Right atrium auricular region (tissue), 2 donors: Measurements from ENCODE around the gene ZNF540. TPM values are rescaled to one million over a fixed set of nuclear protein-coding genes. Genes with fewer than 3 reads are reported as not detected.
"Not testable (repeated sequence)": the region's sequence is repeated elsewhere in the genome, so short reads cannot be mapped to it uniquely, and the experiment has no call there.

Experiments used
- DNase-seq: peaks from one replicate; pipeline ENCODE4 v3.0.0-alpha.2; 2019; ENCODE audit warnings: low spot score
- H3K27ac ChIP-seq, 2 donors: fragments of 200-600 bp; sonication (generic); 1 replicate in 1 of 2; 2 replicates in 1 of 2; pipeline ENCODE4 v1.5.1; 2016 to 2019
- H3K27me3 ChIP-seq, 2 donors: fragments of 200-600 bp; sonication (generic); one replicate each; pipeline versions ENCODE4 v1.5.1 to v1.6.0; 2017 to 2019
- H3K36me3 ChIP-seq: fragments of 200-600 bp; sonication (generic); one replicate; pipeline ENCODE4 v1.5.1; 2016
- H3K4me1 ChIP-seq, 2 donors: fragments of 200-600 bp; sonication (generic); one replicate each; pipeline versions ENCODE4 v1.5.1 to v1.6.0; 2017 to 2019
- H3K4me3 ChIP-seq, 2 donors: fragments of 200-600 bp; sonication (generic); 1 replicate in 1 of 2; 2 replicates in 1 of 2; pipeline ENCODE4 v1.5.1; 2017 to 2019; ENCODE audit warnings: mild to moderate bottlenecking in 1 of 2, moderate library complexity in 1 of 2
- H3K9me3 ChIP-seq, 2 donors: fragments of 200-600 bp; sonication (generic); one replicate each; pipeline ENCODE4 v1.5.1; 2019
- total RNA-seq, 2 donors: library from RNA; depleted of rRNA; stranded (reverse); fragments of >200 nt; gene quantifications; one replicate each; pipeline ENCODE4 v1.1.0, GENCODE V29; 2016
- TF ChIP-seq, protein P1 (sequence below), 2 donors: fragments of 200-600 bp; sonication (generic); IDR thresholded peaks; one replicate each; pipeline ENCODE4 v1.5.1; 2019; ENCODE audit warnings: antibody characterized with exemption in 2 of 2

The ZNF540 gene
- total RNA-seq, 2 donors from 2014 or later: 2.6 to 3.7 TPM

DNA sequence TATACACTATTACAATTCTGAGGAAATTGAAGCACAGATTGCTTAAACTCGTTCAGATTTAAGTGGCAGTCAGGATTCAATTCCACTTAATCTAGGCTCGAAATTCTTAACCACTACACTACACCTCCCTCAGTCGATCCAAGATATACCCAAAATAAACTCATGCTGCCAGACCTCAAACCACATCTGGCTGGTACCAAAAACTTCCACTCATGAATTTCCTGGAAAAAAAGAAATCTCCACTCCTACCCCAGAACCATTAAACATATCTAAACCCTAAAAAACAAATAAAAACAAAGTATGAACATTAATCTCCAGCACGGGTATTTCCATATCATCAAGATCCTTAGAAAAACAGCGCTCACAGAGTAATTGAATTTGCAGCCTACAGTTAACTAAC lies 59.4 kb downstream of the ZNF540 start:
- Histone ChIP-seq H3K4me1 (peaks cover 0 to 22% of the 10 kb centered on the region in 2 donors), H3K4me3 (peak overlapping the region; percentile 79 to 80), H3K36me3 (no peaks in the 10 kb centered on the region), H3K27me3 (no peaks in the 10 kb centered on the region), H3K27ac (peak overlapping the region; percentile 91 to 95), H3K9me3 (peaks cover 0 to 4% of the 10 kb centered on the region in 2 donors)
- TF ChIP-seq, protein P1, sequence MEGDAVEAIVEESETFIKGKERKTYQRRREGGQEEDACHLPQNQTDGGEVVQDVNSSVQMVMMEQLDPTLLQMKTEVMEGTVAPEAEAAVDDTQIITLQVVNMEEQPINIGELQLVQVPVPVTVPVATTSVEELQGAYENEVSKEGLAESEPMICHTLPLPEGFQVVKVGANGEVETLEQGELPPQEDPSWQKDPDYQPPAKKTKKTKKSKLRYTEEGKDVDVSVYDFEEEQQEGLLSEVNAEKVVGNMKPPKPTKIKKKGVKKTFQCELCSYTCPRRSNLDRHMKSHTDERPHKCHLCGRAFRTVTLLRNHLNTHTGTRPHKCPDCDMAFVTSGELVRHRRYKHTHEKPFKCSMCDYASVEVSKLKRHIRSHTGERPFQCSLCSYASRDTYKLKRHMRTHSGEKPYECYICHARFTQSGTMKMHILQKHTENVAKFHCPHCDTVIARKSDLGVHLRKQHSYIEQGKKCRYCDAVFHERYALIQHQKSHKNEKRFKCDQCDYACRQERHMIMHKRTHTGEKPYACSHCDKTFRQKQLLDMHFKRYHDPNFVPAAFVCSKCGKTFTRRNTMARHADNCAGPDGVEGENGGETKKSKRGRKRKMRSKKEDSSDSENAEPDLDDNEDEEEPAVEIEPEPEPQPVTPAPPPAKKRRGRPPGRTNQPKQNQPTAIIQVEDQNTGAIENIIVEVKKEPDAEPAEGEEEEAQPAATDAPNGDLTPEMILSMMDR (IDR thresholded peaks at IDR 0.05): no peak
- no peak for DNase-seq

DNA sequence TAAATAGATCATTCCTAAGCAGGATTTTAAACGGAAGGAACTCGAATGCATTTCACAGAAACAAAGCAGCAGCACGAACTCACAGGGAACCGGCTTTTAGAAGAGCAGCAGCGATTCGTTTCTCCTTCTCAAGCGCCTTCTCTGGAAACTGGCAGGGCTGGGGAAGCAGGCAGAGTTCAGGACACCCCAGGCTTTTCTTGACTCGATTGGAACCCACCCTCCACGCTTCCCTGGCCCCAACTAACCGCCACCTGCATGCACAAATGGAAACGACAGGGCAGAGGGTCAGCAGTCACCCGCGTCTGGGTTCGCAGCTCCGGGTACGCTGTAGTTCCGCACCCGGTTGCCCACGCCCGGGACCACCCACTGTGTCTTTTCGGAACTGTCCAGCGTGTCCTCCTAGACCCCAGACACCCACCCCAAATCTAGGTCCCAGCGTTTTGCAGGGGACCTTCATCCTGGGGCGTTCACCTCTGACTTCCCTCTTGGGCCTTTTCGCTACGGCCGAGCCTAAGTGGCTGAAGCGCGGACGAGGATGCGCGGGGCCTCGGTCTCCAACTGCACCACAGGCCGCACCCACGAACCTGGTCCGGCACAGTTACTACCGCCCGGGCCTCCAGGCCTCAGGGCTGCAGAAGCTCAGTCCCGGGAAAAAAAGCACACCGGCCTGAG lies 60.1 kb downstream of the ZNF540 start:
- Histone ChIP-seq H3K36me3 (no peaks in the 10 kb centered on the region), H3K27me3 (no peaks in the 10 kb centered on the region), H3K4me1 (peaks cover 0 to 22% of the 10 kb centered on the region in 2 donors), H3K4me3 (peak overlapping the region; percentile 79 to 80), H3K27ac (peak overlapping the region; percentile 91 to 95), H3K9me3 (peaks cover 0 to 4% of the 10 kb centered on the region in 2 donors)
- no peak for DNase-seq
- TF ChIP-seq, protein P1 (IDR thresholded peaks at IDR 0.05): no peak

DNA sequence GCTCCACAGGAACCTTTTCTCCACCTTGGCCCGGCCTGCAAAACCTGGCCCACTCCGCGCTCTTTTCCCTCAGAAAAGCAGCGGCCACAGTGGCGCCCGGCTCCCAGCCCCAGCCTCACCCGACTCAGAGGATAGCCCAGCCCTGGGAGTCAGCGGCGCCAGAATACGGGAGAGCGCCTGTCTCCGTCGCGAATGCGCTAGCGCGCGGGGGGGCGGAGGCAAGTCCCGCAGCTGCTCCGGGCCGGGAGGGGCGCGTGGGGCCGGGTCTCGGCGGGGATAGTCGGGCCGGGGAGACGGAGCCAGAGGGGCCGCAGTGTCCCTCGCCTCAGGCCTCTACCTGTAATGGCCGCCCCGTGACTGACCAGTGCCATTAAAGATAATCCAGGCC lies 60.6 kb downstream of the ZNF540 start, which contains the start of gene ZFP30:
Gene ZFP30 (minus strand): TSS at position 165 of the 388 bp plus-strand sequence. CDS start 7,643 bp downstream, outside the sequence.
- H3K9me3 ChIP-seq: no peaks in the 10 kb centered on the region
- H3K4me1 ChIP-seq: peaks cover 0 to 22% of the 10 kb centered on the region in 2 donors
- peak; percentile 85 for DNase-seq
- H3K27ac ChIP-seq: peak within 1 kb of the TSS; percentile 91 to 95
- peak within 1 kb of the TSS; percentile 79 to 80 for H3K4me3 ChIP-seq
- TF ChIP-seq, protein P1 (IDR thresholded peaks at IDR 0.05): no peak
- H3K27me3 ChIP-seq: no peaks in the 10 kb centered on the region
- no peaks in the 10 kb centered on the region for H3K36me3 ChIP-seq

DNA sequence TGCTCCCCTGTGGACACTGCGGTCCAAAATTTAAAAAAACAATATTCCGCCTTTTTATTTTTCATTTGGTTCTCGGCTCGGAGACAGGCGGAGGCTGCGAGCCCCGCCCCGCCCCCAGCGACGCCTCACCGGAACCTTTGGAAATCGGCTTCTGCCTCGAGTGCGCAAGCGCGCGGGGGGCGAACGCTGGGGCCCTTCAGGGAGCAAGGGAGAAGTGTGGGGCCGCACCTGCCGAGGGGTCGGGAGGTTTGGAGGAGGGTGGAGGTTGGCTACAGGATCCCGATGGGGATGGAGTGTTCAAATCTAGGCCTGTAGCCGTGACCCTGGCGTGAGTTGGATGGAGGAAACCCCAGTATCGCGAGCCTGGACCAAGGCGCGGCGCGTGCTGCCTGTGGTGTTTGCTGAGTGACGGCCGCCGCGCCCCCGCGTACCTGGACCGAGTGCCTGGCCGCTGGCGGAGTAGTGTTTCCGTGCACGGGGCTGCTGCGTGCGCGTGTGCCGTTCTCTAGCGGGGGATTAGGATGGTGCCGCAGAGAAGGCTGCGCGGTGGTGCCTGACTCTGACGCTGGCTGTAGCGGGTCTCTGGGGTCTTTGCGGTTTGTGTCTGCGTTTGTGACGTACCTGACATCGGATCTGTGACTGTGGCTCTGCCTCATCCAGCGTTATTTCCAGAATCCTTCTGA lies 61.2 kb downstream of the ZNF540 start:
- no peaks in the 10 kb centered on the region for H3K36me3 ChIP-seq
- no peaks in the 10 kb centered on the region for H3K27me3 ChIP-seq
- H3K4me1 ChIP-seq: peaks cover 0 to 22% of the 10 kb centered on the region in 2 donors
- TF ChIP-seq, protein P1 (IDR thresholded peaks at IDR 0.05): no peak
- peak overlapping the region; percentile 91 to 95 for H3K27ac ChIP-seq
- H3K4me3 ChIP-seq: peak overlapping the region; percentile 79 to 80
- no peaks in the 10 kb centered on the region for H3K9me3 ChIP-seq
- DNase-seq: peak; percentile 76

DNA sequence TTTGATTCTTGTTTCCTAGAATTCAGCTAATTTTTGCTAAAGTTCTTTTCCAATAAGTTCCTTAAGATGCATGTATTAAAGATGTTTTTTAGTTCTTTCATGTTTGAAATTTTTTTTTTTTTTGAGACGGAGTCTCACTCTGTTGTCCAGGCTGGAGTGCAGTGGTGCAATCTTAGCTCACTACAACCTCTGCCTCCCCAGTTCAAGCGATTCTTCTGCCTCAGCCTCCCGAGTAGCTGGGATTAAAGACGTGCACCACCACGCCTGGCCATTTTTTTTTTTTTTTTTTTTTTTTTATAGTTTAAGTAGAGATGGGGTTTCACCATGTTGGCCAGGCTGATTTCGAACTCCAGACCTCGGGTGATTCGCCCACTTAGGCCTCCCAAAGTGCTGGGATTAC lies 62.5 kb downstream of the ZNF540 start:
- H3K4me1 ChIP-seq: peaks cover 0 to 22% of the 10 kb centered on the region in 2 donors
- not testable (repeated sequence) for H3K27ac ChIP-seq, DNase-seq, H3K27me3 ChIP-seq, H3K36me3 ChIP-seq, H3K4me3 ChIP-seq, H3K9me3 ChIP-seq

Other genes with a start within 250 kb of the ZNF540 start
- 1 to 10 TPM; 6.9 to 7.3 TPM for gene ZNF527, start 223.8 kb upstream of the ZNF540 start, total RNA-seq
- gene ZNF569, start 127.4 kb upstream of the ZNF540 start, total RNA-seq: 1 to 10 TPM; 3.1 to 5.1 TPM
- gene ZNF570, start 125.5 kb upstream of the ZNF540 start, total RNA-seq: 1 to 10 TPM; 6.6 to 7.8 TPM
- gene ZNF793, start 87.9 kb upstream of the ZNF540 start, total RNA-seq: 1 to 10 TPM; 3.4 to 3.5 TPM
- gene ZNF571, start 84 bp upstream of the ZNF540 start, total RNA-seq: 1 to 10 TPM; 2.3 to 2.7 TPM
- 1 to 10 TPM; 3.5 to 5.0 TPM for gene ZFP30, start 60.6 kb downstream of the ZNF540 start, total RNA-seq
- gene ZNF607, start 124.9 kb downstream of the ZNF540 start, total RNA-seq: 1 to 10 TPM; 2.0 to 3.7 TPM
- gene ZNF573, start 184.7 kb downstream of the ZNF540 start, total RNA-seq: 1 to 10 TPM; 4.6 to 4.9 TPM